IMR-90 (cell line): ENCODE results near the gene RELCH. TPM values are rescaled to one million over a fixed set of nuclear protein-coding genes. Genes with fewer than 3 reads are reported as not detected.

ENCODE experiments used
- ATAC-seq: fragments of 200-7000 bp; cut with Tn5 transposase; 2 replicates; pipeline ENCODE4 v1.9.1; 2020; ENCODE audit warnings: low read depth, mild to moderate bottlenecking, moderate library complexity
- BruUV-seq: library from RNA; stranded (reverse); fragments of 400-500 nt; replicated peaks from 2 replicates; lab custom pipeline; 2021; lab: Mats Ljungman, UMichigan
- CTCF ChIA-PET: fragments of 300-600 bp; formaldehyde crosslinking; extraction: SDS; loops from one replicate; lab custom pipeline; 2021; ENCODE audit warnings: antibody characterized with exemption; lab: Yijun Ruan, JAX
- POLR2A ChIA-PET: fragments of 300-600 bp; sonication (Branson Sonifier 250); formaldehyde crosslinking; loops from one replicate; lab custom pipeline; 2022; ENCODE audit warnings: antibody characterized with exemption; ENCODE audit not compliant: unreplicated experiment; lab: Charles Lee
- DNase-seq: peaks from one replicate; pipeline ENCODE4 v3.0.0; 2013
- H2AFZ ChIP-seq: replicated peaks from 2 replicates; pipeline ENCODE3; 2013; ENCODE audit warnings: low read length, mild to moderate bottlenecking; ENCODE audit not compliant: poor library complexity
- H2AK5ac ChIP-seq: 2 replicates; pipeline ENCODE4 v1.6.1; 2013; ENCODE audit warnings: low read depth, low read length, inconsistent platforms
- H2AK9ac ChIP-seq: replicated peaks from 2 replicates; pipeline ENCODE3; 2013; ENCODE audit warnings: mild to moderate bottlenecking, low read depth, low read length, moderate library complexity; ENCODE audit not compliant: poor library complexity
- H2BK120ac ChIP-seq: 2 replicates; pipeline ENCODE4 v1.6.1; 2013; ENCODE audit warnings: low read depth, low read length, inconsistent platforms
- H2BK15ac ChIP-seq: 3 replicates; pipeline ENCODE4 v1.6.1; 2013; ENCODE audit warnings: low read depth, low read length, inconsistent platforms
- H2BK20ac ChIP-seq: 2 replicates; pipeline ENCODE4 v1.6.1; 2013; ENCODE audit warnings: low read depth, mild to moderate bottlenecking, inconsistent platforms, low read length, moderate library complexity
- H2BK5ac ChIP-seq: 2 replicates; pipeline ENCODE4 v1.6.1; 2013; ENCODE audit warnings: mild to moderate bottlenecking, low read depth, low read length, inconsistent platforms; ENCODE audit not compliant: poor library complexity, severe bottlenecking
- H3K14ac ChIP-seq: replicated peaks from 2 replicates; pipeline ENCODE4 v1.6.1; 2013; ENCODE audit warnings: low read depth, low read length, inconsistent platforms
- H3K18ac ChIP-seq: 2 replicates; pipeline ENCODE4 v1.6.1; 2013; ENCODE audit warnings: low read depth, low read length, control low read depth
- H3K23ac ChIP-seq: 2 replicates; pipeline ENCODE4 v1.6.1; 2013; ENCODE audit warnings: low read depth, low read length, inconsistent platforms
- H3K27ac ChIP-seq: 2 replicates; pipeline ENCODE4 v1.5.1; 2013; ENCODE audit warnings: mild to moderate bottlenecking, control low read depth, low read length; ENCODE audit not compliant: insufficient read depth
- H3K27me3 ChIP-seq: 2 replicates; pipeline ENCODE4 v1.6.1; 2013; ENCODE audit warnings: low read length; ENCODE audit not compliant: control insufficient read depth, insufficient read depth
- H3K36me3 ChIP-seq: 2 replicates; pipeline ENCODE4 v1.6.1; 2013; ENCODE audit warnings: low read length, mixed read lengths; ENCODE audit not compliant: control insufficient read depth, insufficient read depth
- H3K4ac ChIP-seq: 2 replicates; pipeline ENCODE4 v1.6.1; 2013; ENCODE audit warnings: low read depth, low read length, inconsistent platforms
- H3K4me1 ChIP-seq: 2 replicates; pipeline ENCODE4 v1.6.1; 2013; ENCODE audit warnings: low read length, mixed read lengths; ENCODE audit not compliant: control insufficient read depth, insufficient read depth
- H3K4me2 ChIP-seq: 2 replicates; pipeline ENCODE4 v1.6.1; 2013; ENCODE audit warnings: low read depth, mild to moderate bottlenecking, control low read depth, low read length, moderate library complexity
- H3K4me3 ChIP-seq: 2 replicates; pipeline ENCODE4 v1.5.1; 2013; ENCODE audit warnings: low read depth, mild to moderate bottlenecking, control low read depth, low read length, moderate library complexity; ENCODE audit not compliant: insufficient read depth
- H3K56ac ChIP-seq: 2 replicates; pipeline ENCODE4 v1.6.1; 2013; ENCODE audit warnings: low read length, inconsistent platforms; ENCODE audit not compliant: insufficient read depth; ENCODE audit errors: extremely low read depth
- H3K79me1 ChIP-seq, 2 experiments: 2 replicates each; pipeline ENCODE4 v1.6.1; 2013; ENCODE audit warnings: low read length in 2 of 2, inconsistent platforms in 1 of 2, low read depth in 1 of 2
- H3K9ac ChIP-seq: 2 replicates; pipeline ENCODE4 v1.6.1; 2013; ENCODE audit warnings: low read depth, low read length, control low read depth
- H3K9me1 ChIP-seq: 2 replicates; pipeline ENCODE4 v1.6.1; 2013; ENCODE audit warnings: low read length, inconsistent platforms; ENCODE audit not compliant: insufficient read depth
- H3K9me3 ChIP-seq: 2 replicates; pipeline ENCODE4 v1.6.1; 2013; ENCODE audit warnings: low read length; ENCODE audit not compliant: control insufficient read depth, insufficient read depth
- H4K20me1 ChIP-seq: 2 replicates; pipeline ENCODE4 v1.6.1; 2013; ENCODE audit warnings: low read length, inconsistent platforms; ENCODE audit not compliant: insufficient read depth
- H4K5ac ChIP-seq: 2 replicates; pipeline ENCODE4 v1.6.1; 2013; ENCODE audit warnings: mild to moderate bottlenecking, low read depth, low read length, control low read depth
- H4K8ac ChIP-seq, 2 experiments: 2 replicates each; pipeline ENCODE4 v1.6.1; 2013; ENCODE audit warnings: low read depth in 2 of 2, low read length in 2 of 2, control low read depth in 1 of 2, inconsistent platforms in 1 of 2
- H4K91ac ChIP-seq: 2 replicates; pipeline ENCODE4 v1.6.1; 2013; ENCODE audit warnings: low read depth, low read length, inconsistent platforms; ENCODE audit not compliant: insufficient read depth
- CEBPB ChIP-seq: IDR thresholded peaks from 2 replicates; pipeline ENCODE4 v1.6.1; 2012; ENCODE audit warnings: low read depth, low read length, improper control_type of control experiment
- WGBS, 2 experiments: methylation state at CpG; one replicate each; pipeline versions ENCODE4 v1.1.5 to v1.1.7; 2013; ENCODE audit warnings: missing lambda C conversion rate in 2 of 2; ENCODE audit not compliant: insufficient read length in 1 of 2; ENCODE audit errors: extremely low coverage in 2 of 2; 5-methylcytosine and 5-hydroxymethylcytosine counted together
- dilution Hi-C: fragments of 300-500 bp; cut with HindIII; formaldehyde crosslinking; loops from one replicate; pipeline ENCODE4 v1.14.3; 2018; ENCODE audit warnings: low sequenced_read_pairs; ENCODE audit not compliant: unreplicated experiment
- in situ Hi-C: fragments of 300-500 bp; cut with MboI; formaldehyde crosslinking; loops from 3 replicates; pipeline ENCODE4 v1.14.3; 2019; ENCODE audit warnings: low sequenced_read_pairs, inconsistent platforms, mixed read lengths
- intact Hi-C: fragments of 100-400 bp; cut with micrococcal nuclease; formaldehyde crosslinking; loops from 2 replicates; pipeline ENCODE4 v1.10.0; 2022
- polyA plus RNA-seq, 3 experiments: library from polyadenylated mRNA; depleted of rRNA; stranded (reverse); fragments of >200 nt; gene quantifications; 2 replicates each; pipeline ENCODE4 v1.2.3, GENCODE V29; 2012; ENCODE audit warnings: low replicate concordance in 1 of 3
- total RNA-seq: library from RNA; depleted of rRNA; stranded (reverse); fragments of >200 nt; gene quantifications from 2 replicates; pipeline ENCODE4 v1.2.3, GENCODE V29; 2012

The RELCH gene
- total and polyA plus RNA-seq, 2 of the 4 experiments (the other 2 are of a cell fraction) = 14.4 to 52.5 TPM

DNA sequence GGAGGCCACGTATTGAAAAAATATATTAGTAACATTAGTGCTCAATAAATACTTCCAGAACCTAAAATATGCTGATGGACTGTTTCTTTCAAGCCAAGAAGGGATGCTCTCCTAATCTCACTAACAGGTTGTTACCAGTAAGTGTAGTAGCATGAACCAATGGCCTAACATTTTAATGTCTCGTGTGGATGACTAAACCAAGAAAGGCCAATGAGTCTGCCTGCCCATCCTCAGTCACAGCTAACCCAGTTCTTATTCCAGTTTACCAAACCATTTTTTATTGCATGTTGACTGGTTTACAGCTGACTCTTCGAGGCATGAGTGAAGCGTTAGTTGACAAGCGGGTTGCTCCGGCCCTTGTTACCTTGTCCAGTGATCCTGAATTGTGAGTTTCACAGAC lies 93.0 kb downstream of the RELCH start:
- Histone ChIP-seq H3K23ac (no peak overlapping the region), H3K9ac (no peak overlapping the region), H3K18ac (peak overlapping the region; percentile 19; the same call in 1 of the 2 replicates), H2BK5ac (no peak overlapping the region), H3K56ac (no peak overlapping the region), H3K79me1 (peaks cover 3 to 11% of the 10 kb centered on the region in 2 experiments; a peak in 2 of 4 replicates), H3K9me3 (no peaks in the 10 kb centered on the region), H2AK5ac (no peak overlapping the region), H3K27ac (no peak overlapping the region), H3K14ac (no peak overlapping the region), H2BK20ac (peak overlapping the region; percentile 18; the same call in 1 of the 2 replicates), H2BK15ac (no peak overlapping the region), H4K8ac (no peak overlapping the region), H4K20me1 (no peaks in the 10 kb centered on the region), H3K27me3 (no peaks in the 10 kb centered on the region), H4K5ac (no peak overlapping the region), H4K91ac (no peak overlapping the region), H3K4me2 (no peak overlapping the region), H3K9me1 (no peaks in the 10 kb centered on the region; the same call in 1 of the 2 replicates), H2AFZ (no peak overlapping the region), H3K36me3 (peaks cover 8% of the 10 kb centered on the region; the same call in 1 of the 2 replicates), H3K4me3 (no peak overlapping the region), H2AK9ac (no peak overlapping the region), H2BK120ac (no peak overlapping the region), H3K4me1 (peaks cover 7% of the 10 kb centered on the region), H3K4ac (no peak overlapping the region)
- TF ChIP-seq CEBPB = no peak
- WGBS, 2 experiments = no CpG with 5 or more reads among the region's 6 CpGs
- no peak for ATAC-seq
- BruUV-seq = no TSS peak
- DNase-seq = no peak
- dilution Hi-C loops (no loop called here), intact Hi-C loops (no loop called here), in situ Hi-C loops (loop anchor here (25.0 kb wide), 1 partner anchor 282 kb away; no protein-coding TSS in a partner anchor)
- CTCF ChIA-PET = interaction anchor here (0.6 kb wide), 1 partner anchor 40 kb away, joined by 3 read pairs; no protein-coding TSS in a partner anchor
- POLR2A ChIA-PET = no interaction called here
